Glomerular visceral epithelial cell (primary cell): ENCODE data around the gene CDYL2.
"Not testable (repeated sequence)": the region's sequence is repeated elsewhere in the genome, so short reads cannot be mapped to it uniquely, and the experiment has no call there.

ENCODE experiments used
- DNase-seq: peaks from one replicate; pipeline ENCODE4 v3.0.0-alpha.2; 2016; ENCODE audit errors: extremely low spot score

CDYL2 gene

DNA sequence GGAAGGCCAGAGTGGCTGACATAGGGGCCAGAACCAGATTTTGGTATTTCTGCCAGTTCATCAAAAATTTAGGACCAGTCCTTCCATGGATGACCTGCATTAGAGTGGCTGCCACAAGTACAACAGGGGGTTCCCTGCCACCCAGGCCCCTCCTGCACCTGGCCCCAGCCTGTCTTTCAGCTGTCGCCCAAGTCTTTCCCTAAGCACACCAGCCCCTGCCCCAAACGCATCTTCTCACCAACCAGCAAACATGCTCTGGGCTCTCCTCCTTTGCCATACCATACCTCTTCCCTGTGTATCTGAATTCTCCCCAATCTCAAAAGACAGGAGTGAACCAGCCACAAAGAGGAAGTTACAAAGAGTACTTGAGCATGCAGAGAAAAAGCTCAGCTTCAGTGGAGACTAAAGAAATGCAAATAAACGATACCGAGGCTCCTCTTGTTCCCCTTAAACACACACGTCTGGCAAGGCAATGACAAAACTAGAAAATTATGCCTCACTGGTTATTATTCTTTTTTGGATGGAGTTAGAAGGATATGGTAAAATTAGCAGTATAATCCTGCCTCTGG is 133.0 kb downstream of the CDYL2 start:
- no peak for DNase-seq

DNA sequence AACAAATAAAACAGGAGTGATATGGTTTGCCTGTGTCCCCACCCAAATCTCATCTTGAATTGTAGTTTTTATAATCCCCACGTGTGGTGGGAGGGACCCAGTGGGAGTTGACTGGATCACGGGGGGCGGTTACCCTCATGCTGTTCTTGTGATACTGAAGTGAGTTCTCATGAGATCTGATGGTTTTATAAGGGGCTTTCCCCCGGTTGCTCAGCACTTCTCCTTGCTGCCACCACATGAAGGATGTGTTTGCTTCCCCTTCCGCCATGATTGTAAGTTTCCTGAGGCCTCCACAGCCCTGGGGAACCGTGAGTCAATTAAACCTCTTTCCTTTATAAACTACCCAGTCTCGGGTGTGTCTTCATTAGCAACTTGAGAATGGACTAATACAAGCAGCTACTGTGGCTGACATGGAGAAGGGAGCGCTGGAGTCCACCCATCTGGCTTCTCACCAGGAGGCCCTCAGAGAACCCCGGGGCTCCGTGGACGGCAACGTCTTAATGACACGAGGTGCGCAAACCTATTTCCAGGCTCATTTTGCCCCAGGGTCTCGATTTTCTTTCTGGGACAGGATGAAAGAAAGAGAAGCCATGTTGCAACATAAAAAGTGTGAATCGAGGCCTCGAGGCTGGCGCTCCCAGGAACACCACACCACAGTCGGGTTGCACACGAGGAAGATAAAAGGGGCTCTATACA is 134.1 kb downstream of the CDYL2 start:
- no peak for DNase-seq

DNA sequence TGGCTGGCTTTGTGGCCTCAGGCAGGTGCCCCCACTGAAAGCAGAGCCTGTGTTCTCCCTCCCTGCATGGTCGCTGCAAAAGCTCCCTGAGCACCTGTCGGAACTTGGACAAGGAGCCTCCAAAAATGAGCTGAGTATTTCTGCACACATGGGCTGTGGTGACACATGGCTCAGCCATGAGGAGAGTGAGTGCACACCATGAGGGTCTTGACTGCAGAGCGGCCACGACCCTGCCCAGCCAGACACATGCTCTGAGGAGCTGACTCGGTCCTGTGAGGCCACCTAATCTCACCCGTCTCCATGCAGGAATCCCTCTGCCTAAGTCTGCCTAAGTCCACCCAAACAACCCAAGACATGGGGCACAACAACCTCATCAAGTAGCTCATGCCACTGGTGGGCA is 134.7 kb downstream of the CDYL2 start:
- no peak for DNase-seq

DNA sequence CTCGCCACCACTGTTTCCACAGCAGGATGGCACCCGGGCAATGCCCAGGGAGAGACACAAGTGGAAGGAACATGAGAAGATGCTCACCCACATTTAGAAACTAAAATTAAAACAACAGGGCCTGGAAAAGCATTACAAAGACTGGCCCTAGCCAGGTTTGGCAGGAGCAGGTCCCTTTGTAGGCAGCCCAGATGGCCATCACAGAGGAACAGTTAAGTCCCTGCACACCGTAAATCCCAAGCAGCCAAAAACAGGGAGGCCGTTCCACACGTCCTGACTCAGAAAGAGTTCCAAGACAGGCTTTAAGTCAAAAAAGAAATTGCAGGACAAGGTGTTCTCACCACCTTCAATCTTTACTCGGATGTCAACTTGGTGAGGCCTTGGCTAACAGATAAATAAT is 136.5 kb downstream of the CDYL2 start:
- DNase-seq = no peak

DNA sequence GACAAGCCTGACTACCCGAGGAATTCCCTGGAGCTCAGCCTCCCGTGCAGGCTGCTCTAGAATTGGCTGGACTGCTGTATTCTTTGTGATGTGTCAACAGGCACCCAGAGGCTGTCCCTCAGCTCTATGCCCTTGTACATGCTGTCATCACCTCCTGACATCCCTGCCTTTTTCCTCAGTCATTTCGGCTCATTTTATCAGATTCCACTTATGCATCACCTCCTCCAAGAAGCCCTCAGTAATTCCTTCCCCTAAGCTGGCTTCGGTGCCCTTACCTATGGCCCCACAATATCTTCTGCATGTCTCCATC is 137.2 kb downstream of the CDYL2 start:
- no peak for DNase-seq

DNA sequence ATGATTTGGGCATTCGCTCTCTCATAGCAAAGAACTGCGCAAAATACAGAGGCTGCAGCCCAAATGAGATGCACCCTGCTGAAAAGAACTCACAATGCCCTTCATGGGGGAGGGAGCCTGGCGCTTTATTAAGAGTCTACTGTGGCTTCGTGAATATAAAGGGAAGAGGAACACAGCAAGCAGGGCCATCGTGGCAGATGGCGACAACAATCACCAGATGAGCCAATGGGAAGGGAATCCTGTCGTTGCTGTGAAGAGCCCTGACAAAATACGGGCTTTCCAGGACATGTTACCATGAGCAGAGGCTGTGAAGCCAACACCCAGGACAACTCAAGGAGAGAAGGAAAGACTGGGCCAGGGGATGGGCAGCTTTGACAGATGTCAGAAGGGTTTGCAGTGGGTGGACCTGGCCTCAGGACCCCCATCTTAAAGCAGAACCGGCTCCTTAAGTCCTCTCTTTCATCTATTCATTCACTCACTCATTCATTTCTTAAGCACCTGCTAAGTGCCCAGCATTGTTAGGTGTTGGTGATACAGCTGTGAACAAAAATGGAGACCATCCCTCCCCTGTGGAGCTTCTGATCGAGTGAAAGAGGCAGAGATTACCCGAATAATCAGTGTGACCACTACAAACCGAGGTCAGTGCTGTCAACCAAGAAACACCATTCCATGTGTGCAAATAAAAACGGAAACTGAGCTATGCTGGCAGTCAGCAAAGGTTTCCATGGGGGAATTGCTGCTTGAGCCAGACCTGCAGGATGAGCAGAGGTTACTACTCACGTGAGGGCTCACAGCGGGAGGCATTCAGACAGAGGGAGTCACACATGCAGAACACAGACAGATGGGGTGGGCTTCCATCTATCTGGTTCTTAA is 137.8 kb downstream of the CDYL2 start:
- DNase-seq = peak; percentile 2

DNA sequence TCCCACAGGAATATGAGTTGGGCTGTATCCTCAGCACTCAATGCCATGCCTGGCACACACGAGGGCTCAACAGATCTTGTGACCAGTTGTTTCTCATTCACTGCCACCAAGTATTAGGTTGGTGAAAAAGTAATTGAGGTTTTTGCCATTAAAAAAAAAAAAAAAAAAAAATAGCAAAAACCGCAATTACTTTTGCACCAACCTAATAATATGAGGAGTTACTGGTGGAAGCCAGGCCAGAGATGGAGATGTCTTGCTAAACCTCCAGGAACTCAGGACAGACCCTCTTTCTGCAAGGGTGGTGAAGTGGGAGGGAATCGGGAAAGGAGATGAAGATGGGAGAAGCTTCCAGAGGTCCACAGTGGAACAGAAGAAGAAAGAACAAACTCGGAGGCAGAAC is 139.0 kb downstream of the CDYL2 start:
- DNase-seq = no peak

DNA sequence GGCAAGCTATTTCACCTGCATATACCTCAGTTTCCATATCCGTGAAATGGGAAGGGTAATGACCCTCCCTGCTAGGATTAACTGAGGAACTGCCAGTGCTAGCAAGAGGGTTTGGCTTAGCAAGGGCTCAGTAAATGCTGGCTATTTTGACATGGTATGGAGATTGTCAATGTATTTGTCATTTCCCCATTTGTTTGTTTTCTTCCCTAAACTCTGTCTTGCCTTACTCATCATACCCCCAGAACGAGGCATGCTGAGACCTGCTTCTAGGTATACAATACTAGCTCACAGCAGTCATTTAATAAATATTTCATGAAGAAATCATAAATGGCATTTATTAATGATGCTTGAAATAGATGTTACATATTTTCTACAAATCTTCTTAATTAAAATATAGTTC is 139.6 kb downstream of the CDYL2 start:
- DNase-seq = no peak

DNA sequence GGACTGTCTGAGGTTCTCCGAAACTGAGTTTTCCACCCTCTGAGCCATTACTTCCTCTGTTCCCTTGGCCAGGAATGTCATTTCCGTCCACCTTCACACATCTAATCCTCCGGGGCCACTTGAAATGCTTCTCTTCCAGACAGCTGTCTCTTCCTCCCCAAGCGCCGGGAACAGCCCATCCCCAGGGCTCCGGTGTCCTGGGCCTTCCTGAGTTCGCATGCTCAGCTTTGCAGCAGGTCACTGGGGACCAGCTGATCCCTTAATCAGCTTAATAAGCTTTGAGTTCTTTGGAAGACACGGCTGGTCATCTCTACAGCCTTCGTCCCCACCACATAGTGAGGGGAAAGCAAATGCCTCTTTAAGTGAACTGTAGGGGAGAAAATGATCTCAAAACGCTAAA is 140.2 kb downstream of the CDYL2 start:
- DNase-seq = no peak

DNA sequence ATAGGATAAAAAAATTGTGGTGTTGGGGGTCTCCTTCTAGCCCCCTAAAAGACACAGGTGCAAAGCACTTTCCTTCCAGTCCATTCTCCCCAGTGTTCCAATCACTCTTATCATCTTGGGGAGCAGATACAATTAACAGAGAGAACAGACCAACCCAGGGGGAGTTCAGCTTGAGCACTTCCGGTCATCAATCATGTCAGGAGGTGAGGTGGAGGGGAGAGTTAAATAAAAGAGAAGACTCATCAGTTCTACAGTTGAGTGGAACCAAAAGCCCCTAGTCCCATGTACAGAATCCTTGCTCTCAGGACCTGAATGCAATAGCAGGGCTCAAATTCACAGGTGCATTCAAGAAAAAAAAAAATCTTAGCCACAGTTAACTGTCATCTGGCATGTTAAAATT is 141.3 kb downstream of the CDYL2 start:
- no peak for DNase-seq

DNA sequence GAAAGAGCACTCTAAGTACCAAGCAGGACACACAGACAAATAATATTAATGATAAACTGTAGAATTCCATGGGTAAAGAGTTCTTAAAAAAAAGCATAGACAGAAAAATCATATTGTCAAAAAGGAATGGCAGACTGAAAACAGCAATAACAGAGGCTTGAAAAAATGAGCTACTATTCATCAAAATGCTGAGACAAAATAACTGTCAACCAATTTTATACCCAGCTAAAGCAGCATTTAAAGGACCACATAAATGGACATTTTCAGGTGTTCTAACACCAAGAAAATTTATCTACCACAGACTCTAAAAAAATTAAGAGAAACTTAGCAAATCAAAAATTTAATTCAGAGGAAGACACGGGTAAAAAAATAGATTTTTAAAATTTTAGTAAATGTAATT is 144.5 kb downstream of the CDYL2 start:
- no peak for DNase-seq

DNA sequence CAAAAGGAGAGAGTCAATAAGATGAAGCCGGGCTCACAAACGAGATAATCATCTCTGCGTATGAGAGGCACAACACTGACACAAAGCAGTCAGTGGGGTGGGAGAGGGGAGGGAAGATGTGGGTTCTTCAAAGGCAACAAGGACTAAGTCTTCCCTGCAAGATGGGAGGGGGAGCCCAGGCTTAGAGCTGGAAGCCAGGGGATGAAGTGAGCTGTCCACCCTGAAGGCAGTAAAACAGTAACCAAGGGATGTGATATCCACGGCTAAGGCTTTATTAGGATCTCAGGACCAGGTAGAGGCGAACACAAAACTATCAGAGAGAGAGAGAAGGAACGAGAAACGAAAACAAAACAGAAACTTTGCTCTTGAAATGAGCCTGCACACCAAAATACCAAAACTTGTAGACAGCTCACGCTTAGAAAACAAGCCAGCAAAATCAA is 147.7 kb downstream of the CDYL2 start:
- no peak for DNase-seq

DNA sequence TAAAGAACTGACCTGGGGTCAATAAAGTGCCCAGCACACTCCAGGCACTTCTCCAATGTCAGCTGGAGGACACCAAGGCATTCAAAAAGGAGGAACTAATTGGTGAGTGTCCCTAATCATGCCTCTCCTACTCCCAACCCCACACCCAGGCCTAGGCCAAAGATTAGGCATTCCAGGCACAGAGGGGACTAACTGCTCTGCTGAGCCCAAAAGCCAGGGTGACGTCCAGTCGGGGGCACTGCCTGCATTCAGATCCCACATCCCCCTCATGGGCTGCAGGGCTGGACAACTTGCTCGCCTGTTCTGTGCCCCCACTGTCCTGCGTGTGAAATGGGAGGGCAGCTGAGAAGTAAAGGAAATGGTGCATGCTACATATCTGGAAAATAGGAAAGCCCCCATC is 148.2 kb downstream of the CDYL2 start:
- no peak for DNase-seq

DNA sequence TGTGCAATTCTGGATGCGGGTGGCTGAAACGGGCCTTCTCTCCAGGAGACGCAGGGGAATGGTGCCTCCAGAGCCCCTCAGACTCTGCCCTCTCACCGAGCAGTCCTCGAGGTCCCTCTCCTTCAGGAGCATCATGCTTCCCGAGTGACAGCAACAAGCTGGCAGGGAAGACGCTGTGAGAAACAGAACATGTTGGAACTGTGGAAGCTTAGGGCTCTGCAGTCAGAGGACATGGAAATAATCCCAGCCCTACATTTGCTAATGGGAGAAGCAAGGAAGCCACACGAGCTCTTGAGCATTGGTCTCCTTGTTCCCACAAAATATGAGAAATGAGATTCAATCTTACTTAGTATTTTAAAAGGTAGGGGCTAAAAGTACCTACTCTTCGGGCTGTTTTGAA is 148.6 kb downstream of the CDYL2 start:
- DNase-seq = no peak

DNA sequence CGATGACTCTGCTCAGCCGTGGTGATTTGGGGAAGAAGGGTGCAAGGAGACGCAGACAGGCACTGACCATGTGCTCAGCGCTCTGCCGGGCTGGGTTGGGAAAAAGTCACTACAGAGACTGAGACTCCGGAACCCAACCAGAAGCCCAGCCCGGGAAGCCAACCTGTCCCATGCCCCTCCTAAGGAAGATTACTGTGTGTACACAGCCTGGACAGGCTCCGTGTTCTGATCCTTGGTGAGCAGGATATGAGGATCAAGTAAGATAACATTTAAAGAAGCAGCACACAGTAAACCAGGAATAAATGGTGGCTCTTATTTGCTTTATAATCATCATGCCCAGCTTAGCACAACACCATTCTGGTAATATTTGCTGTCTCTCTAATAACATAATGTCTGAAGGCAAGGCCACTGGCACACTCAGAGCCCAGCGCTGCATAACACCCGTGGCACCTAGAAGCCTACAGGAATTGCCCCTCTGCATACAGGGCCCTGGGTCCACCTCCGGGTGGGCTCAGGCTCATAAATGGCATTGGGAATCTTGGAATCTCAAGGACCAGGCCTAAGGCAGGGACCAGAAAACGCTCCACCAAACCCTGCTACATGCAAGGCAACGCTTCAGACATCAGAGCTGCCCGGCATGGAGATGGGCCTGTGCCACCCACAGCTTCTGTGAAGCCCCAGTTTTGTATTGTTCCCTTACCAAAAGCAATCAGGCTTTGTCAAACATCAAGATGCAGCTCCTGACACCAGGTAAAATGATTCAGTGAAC is 150.1 kb downstream of the CDYL2 start:
- DNase-seq = no peak

DNA sequence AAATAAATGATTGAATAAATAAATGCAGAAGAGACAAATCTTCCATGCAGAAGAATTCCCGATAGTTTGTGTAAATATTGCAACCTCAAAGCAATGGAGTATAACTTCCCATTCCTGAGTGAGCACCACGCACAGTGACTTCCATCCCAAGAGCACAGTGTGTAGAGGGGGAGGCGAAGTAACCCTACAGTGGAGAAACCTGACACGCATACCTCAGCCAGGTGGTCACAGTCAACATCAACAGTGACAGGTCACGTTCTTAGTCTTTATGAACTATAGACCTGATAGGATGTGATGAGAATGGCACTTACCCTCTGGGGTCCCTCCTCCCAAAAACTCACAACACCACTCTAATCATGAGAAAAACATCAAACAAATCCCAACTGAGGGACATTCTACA is 152.0 kb downstream of the CDYL2 start:
- DNase-seq = no peak

DNA sequence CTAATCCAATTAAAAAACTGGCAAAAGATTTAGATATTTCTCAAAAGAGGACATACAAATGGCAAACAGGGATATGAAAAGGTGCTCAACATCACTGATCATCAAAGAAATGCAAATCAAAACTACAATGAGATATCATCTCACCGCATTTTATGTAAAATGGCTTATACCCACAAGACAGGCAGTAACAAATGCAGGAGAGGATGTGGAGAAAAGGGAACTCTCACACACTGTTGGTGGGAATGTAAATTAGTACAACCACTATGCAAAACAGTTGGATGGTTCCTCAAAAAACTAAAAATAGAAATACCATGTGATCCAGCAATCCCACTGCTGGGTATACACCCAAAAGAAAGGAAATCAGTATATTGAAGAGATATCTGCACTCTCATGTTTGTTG is 154.1 kb downstream of the CDYL2 start:
- DNase-seq = not testable (repeated sequence)

DNA sequence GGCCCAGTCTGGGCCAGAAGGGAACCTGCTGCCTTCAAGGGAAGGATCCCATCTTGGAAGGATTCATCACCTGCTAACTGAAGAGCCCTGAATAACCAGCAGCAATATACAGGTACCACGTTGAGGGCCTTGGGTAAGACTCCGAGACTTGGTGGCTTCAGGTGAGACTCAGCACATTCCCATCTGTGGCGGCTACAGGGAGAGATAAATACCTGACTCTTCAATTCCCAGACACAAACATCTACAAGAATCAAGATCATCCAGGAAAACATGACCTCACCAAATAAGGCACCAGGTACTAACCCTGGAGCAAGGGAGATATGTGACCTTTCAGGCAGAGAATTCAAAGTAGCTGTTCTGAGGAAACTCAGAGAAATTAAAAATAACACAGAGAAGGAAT is 164.1 kb downstream of the CDYL2 start:
- no peak for DNase-seq

DNA sequence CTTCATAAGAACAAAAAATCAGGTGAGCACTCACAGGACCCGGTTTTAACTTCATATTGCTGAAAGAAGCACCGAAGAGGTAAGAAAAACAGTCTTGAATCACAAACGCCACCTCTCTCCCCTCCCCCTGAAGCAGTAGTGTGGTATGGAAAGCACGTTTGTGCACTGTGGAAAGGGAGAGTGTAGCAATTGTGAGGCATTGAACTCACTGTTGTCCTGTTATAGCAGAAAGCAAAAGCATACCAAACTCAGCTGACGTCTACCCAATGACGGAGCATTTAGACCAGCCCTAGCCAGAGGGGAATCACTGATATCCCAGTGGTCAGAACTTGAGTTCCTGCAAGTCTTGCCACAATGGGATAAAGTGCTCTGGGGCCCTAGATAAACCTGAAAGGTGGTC is 164.8 kb downstream of the CDYL2 start:
- no peak for DNase-seq

DNA sequence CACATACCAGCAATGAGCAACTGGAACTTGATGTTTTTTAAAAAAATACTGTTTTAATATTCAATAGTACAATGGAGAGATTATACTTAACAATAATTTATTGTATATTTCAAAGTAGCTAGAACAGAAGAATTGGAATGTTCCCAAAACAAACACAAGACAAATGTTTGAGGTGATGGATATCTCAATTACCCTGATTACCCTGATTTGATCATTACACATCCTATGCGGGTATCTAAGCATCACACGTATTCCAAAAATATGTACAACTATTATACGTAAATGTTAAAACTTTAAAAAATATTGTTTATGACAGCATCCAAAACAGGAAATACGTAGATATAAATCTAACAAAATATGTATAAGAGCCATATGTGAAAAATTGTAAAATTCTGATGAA is 166.8 kb downstream of the CDYL2 start:
- no peak for DNase-seq

DNA sequence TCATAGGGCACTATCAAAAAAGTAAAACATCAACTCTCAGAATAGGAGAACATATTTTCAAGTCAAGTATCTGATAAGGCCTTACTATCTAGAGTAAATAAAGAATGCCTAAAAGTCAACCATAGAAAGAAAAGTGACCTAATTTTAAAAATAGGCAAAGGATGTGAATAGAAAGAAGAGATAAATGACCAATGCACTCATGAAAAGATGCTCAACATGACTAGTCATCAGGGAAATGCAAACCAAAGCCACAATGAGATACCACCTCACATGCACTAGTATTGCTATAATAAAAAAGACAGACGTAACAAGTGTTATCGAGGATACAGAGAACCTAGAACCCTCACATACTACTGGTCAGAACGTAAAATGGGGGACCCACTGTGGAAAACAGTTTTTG is 172.8 kb downstream of the CDYL2 start:
- no peak for DNase-seq

DNA sequence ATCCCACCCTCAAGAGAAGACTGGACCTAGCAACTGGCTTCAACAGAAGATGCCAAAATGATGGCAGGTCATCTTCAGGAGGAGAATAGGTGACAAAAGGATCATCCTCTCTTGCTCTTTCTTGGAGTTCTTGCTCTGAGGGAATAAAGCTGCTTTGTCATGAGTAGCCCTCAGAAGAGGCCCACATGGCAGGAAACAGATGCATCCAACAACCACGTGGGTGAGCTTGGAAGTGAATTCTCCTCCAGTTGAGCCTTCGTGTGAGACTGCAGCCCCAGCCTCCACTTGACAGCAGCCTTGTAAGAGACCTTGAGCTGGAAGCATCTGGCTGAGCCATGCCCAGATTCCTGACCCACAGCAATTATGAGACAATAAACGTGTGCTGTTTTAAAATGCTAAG is 176.1 kb downstream of the CDYL2 start:
- DNase-seq = no peak

DNA sequence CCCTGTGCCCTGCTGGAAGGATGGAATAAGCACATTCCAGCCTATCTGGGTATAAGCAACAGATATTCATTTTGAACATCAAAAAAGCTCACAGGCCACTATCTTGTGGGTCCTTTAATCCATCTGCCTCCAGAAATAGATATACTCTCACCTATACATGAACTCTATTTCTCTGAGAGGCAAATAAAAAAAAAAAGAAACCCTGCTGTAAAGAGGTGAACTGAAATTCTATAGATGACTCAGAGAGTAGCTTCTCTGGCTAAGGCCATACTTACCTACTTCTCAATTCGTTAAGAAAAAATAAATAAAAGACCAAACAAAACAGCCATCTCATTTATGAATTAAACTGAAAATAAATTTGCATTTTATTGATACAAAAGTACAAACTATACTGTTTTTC is 177.3 kb downstream of the CDYL2 start:
- no peak for DNase-seq
